Measurements from ENCODE around the gene PDE6A.
"Not testable (repeated sequence)": the region's sequence is repeated elsewhere in the genome, so short reads cannot be mapped to it uniquely, and the experiment has no call there.

Gene PDE6A

DNA sequence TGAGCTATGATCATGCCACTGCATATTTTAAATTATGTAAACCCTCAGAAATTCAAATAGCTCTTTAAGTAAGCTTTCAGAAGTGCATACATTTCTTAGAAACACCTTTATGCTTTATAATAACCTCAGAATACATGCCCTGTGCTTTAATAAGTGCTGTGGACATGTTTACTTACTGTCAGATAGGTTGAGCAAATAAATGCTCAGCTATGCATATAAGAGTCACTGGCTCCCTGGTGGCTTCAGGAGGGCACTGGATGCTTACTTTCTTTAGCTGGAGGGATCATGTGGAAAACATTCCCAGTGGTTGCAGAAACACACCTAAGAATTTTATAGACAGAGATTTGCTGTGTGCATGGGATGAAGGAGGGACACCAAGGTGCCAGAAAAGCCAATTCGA lies 74.4 kb downstream of the PDE6A start:
- in situ Hi-C loops (cut with MboI; ENCODE audit: low sequenced_read_pairs) = no loop called here

DNA sequence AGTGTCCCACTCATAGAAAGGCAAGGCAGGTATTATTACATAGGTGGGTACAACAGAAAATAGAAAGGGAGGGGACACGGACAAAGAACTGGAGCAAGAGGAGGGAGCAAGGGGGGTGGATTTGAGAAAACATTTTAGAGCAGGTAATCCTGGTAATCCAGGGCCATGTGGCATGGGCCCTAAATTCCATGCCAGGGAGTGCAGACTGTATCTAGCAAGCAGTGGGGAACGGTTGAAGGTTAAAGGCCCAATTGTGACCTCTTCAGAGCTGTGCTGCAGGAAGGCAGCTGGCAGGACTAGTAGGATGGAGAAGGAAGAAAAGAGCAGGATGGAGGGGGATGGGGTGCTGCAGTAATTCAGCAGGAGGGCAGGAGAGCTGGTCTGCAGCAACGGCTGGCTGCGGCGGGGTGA lies 75.2 kb downstream of the PDE6A start:
- in situ Hi-C loops (cut with MboI; ENCODE audit: low sequenced_read_pairs) = no loop called here

GRCh38 chr5:149865746-149866145 lies 78.8 kb downstream of the PDE6A start:
- in situ Hi-C loops (cut with MboI; ENCODE audit: low sequenced_read_pairs) = no loop called here

- in situ Hi-C loops (cut with MboI; ENCODE audit: low sequenced_read_pairs) = no loop called here
These were observed 80.8 kb downstream of the PDE6A start for GRCh38 chr5:149863830-149864229.

DNA sequence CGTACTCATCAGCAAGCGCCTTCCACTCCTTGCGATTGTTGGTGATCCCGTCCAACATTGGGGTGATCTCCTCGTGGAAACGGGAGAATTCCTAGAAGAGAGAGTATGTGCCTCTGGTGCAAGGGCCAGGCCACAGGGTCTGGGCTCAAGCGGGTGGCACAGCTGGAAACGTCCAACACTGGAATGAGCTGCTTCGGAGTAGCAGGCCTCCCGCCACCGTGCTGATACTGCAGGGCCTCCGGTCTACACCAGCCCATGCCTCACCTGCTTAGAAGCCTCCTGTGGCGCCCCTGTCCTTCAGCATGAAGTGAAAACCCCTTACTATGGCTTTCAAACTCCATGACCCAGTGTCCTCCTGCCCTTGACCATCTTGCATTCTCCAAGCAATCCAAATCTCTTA lies 81.4 kb downstream of the PDE6A start:
- in situ Hi-C loops (cut with MboI; ENCODE audit: low sequenced_read_pairs) = no loop called here

GRCh38 chr5:149860801-149861322 lies 83.7 kb downstream of the PDE6A start:
- in situ Hi-C loops (cut with MboI; ENCODE audit: low sequenced_read_pairs) = no loop called here

DNA sequence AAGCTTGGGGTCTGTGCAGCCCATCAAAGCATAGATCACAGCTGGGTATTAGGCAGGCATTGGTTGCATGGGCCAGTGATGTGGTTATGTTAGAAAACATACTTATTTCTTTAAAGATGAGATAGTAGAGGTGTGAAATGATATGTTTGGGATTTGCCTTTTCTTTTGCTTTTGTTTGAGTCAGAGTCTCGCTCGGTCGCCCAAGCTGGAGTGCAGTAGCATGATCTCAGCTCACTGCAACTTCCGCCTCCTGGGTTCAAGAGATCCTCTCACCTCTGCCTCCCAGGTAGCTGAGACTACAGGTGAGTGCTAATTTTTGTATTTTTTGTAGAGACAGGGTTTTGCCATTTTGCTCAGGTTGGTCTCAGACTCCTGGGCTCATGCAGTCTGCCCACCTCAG lies 84.8 kb downstream of the PDE6A start:
- in situ Hi-C loops (cut with MboI; ENCODE audit: low sequenced_read_pairs) = no loop called here

DNA sequence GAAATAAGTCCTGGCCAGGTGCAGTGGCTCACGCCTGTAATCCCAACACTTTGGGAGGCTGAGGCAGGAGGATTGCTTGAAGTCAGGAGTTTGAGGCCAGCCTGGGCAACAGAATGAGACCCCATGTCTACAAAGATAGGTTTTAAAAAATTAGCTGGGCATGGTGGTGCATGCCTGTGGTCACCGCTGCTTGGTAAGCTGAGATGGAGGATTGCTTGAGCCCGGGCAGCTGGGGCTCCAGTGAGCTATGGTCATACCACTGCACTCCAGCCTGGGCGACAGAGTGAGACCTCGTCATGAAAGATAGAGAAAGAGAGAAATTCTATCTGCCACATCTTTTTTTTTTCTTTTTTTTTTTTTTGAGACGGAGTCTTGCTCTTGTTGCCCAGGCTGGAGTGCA lies 86.1 kb downstream of the PDE6A start:
- in situ Hi-C loops (cut with MboI; ENCODE audit: low sequenced_read_pairs) = not testable (repeated sequence)

DNA sequence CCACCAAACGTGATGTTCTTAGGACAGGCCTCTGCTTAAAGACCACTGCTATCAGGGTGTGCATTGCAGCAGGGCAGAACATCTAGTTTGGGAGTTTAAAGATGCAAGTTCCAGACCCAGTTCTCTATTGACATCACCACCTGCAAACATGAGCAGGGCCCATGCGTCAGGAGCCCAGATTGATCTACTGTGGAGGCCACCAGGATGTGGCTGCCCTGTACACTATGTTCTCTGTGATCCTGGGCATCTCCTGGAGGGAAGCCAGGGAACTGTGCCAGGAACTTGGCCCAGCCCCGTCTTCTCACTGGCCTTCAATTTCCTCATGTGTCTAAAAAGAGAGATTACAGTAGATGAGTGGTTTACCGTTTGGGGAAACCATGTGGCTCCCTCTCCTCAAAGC lies 87.1 kb downstream of the PDE6A start:
- in situ Hi-C loops (cut with MboI; ENCODE audit: low sequenced_read_pairs) = no loop called here

DNA sequence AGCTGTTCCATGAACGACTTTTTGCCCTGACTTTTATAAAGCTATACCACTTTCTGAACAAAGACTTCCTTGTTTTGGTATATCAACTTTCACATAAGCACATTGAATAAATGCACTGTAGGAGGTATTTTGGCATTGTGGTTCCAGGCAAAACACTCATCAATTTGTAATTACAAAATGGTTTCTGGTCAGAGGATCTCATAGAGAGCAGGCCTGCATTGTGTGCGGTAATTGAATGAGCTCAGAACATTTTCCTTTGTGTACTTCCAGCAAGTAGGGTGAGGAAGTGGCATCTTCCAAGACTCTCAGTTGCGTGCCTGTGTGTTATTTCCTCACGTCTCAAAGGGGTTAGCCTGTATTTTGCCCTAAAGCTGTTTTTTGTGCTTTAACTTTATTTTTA lies 89.2 kb downstream of the PDE6A start:
- in situ Hi-C loops (cut with MboI; ENCODE audit: low sequenced_read_pairs) = no loop called here

DNA sequence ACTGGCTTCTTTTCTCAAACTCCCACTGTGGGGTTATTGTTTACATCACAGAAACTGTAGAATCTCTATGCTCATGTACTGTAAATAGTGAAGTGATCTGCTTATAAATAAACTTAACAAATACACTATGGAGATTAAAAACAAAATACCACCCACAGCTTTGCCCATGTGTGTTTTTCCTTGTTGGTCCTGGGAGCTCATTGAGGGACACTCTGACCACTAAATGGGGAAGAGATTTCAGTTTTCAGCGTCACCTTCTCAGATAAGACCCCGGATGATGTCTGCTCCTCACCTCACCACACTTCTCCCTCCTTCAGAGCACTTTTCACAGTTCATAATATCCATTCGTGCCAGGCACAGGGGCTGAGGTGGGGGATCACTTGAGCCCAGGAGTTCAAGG lies 89.7 kb downstream of the PDE6A start:
- in situ Hi-C loops (cut with MboI; ENCODE audit: low sequenced_read_pairs) = no loop called here

GRCh38 chr5:149853701-149854100 lies 90.9 kb downstream of the PDE6A start:
- in situ Hi-C loops (cut with MboI; ENCODE audit: low sequenced_read_pairs) = no loop called here

GRCh38 chr5:149853331-149853648 lies 91.3 kb downstream of the PDE6A start:
- in situ Hi-C loops (cut with MboI; ENCODE audit: low sequenced_read_pairs) = no loop called here

- in situ Hi-C loops (cut with MboI; ENCODE audit: low sequenced_read_pairs) = no loop called here
These were observed 91.8 kb downstream of the PDE6A start for GRCh38 chr5:149852641-149853330.

- in situ Hi-C loops (cut with MboI; ENCODE audit: low sequenced_read_pairs) = no loop called here
These were observed 93.4 kb downstream of the PDE6A start for GRCh38 chr5:149851211-149851610.

DNA sequence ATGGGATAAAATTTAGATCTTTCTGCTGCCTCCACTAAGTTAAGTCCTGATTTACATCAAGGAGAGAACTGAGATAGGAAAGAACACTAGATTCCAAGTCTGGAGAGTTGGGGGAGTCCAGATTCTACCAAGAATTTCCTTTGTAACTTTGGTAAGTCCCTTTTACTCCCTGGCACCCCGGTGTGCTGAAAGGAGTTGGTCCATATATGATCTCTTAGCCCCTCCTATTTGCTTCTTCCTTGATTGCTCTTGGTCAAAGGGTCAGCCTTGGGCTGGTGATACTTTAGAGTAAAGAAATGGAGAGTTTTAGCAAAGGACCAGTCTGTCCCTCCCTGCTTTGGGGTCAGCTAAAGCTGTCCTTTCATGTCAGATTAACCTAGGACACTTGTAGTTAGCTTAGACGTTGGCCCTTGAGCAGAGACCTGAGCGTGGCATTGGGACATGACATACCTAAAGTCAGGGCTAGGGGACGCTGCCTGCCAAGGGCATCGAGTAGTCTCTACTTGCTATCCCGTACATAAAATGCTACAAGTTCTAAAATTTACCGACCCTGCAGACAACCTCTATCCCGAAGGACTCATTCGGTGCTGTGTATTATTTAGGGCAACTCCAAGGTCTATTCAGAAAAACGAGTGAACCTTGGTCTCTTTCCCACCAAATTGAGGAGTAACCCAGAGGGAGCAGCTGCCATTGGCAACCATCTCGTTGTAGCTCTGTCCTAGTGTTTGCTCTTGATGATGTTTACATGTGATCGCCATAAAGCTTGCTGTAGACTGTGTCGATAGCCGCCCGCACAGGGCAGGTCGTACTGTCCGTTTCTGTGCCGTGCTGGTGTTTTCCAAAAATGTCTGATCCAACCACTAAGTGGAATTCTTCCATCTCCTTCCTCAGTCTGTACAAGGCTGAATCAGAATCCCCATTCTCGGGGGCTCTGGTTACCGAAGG lies 94.4 kb downstream of the PDE6A start:
- in situ Hi-C loops (cut with MboI; ENCODE audit: low sequenced_read_pairs) = loop anchor here (25.0 kb wide), 1 partner anchor 362 kb away; no protein-coding TSS in a partner anchor

- in situ Hi-C loops (cut with MboI; ENCODE audit: low sequenced_read_pairs) = loop anchor here (25.0 kb wide), 1 partner anchor 363 kb away; no protein-coding TSS in a partner anchor
These were observed 95.2 kb downstream of the PDE6A start for GRCh38 chr5:149849280-149849965.

DNA sequence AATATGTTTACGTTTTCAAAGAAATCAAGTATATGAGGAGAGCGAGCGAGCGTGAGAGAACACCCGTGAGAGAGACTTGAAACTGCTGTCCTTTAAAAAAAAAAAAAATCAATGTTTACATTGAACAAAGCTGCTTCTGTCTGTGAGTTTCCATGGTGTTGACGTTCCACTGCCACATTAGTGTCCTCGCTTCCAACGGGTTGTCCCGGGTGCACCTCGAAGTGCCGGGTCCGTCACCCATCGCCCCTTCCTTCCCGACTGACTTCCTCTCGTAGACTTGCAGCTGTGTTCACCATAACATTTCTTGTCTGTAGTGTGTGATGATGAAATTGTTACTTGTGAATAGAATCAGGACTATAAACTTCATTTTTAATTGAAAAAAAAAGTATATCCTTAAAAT lies 97.0 kb downstream of the PDE6A start:
- in situ Hi-C loops (cut with MboI; ENCODE audit: low sequenced_read_pairs) = loop anchor here (25.0 kb wide), 1 partner anchor 365 kb away; no protein-coding TSS in a partner anchor

DNA sequence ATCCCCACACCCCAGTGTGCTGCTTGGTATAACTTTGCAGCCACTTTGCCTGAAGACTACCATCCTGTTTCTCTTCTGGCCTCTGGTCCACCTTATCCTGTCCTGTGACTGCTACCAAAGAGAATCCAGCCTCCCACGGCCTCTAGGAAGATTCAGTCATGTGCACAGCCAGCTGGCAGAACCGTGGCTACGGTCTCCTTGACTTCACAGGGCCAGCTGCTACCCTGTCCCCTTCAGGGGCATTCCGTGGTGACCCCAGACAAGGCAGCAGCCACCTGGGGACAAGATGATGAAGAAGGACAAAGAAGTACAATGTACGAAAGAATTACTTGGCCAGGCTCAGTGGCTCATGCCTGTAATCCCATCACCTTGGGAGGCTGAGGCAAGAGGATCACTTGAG lies 98.6 kb downstream of the PDE6A start:
- in situ Hi-C loops (cut with MboI; ENCODE audit: low sequenced_read_pairs) = loop anchor here (25.0 kb wide), 1 partner anchor 366 kb away; no protein-coding TSS in a partner anchor

GRCh38 chr5:149845601-149846000 lies 99.0 kb downstream of the PDE6A start:
- in situ Hi-C loops (cut with MboI; ENCODE audit: low sequenced_read_pairs) = loop anchor here (25.0 kb wide), 1 partner anchor 367 kb away; no protein-coding TSS in a partner anchor

Data from HL-60/S4 (cell line).